GM18502 (cell line): ENCODE measurements around the gene NCOA7.

ENCODE experiments used
- ATAC-seq: cut with Tn5 transposase; IDR thresholded peaks from one replicate; pipeline ENCODE4 v1.9.1; 2021; ENCODE audit warnings: mild to moderate bottlenecking; ENCODE audit not compliant: unreplicated experiment, poor library complexity

The NCOA7 gene, protein sequence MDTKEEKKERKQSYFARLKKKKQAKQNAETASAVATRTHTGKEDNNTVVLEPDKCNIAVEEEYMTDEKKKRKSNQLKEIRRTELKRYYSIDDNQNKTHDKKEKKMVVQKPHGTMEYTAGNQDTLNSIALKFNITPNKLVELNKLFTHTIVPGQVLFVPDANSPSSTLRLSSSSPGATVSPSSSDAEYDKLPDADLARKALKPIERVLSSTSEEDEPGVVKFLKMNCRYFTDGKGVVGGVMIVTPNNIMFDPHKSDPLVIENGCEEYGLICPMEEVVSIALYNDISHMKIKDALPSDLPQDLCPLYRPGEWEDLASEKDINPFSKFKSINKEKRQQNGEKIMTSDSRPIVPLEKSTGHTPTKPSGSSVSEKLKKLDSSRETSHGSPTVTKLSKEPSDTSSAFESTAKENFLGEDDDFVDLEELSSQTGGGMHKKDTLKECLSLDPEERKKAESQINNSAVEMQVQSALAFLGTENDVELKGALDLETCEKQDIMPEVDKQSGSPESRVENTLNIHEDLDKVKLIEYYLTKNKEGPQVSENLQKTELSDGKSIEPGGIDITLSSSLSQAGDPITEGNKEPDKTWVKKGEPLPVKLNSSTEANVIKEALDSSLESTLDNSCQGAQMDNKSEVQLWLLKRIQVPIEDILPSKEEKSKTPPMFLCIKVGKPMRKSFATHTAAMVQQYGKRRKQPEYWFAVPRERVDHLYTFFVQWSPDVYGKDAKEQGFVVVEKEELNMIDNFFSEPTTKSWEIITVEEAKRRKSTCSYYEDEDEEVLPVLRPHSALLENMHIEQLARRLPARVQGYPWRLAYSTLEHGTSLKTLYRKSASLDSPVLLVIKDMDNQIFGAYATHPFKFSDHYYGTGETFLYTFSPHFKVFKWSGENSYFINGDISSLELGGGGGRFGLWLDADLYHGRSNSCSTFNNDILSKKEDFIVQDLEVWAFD

DNA sequence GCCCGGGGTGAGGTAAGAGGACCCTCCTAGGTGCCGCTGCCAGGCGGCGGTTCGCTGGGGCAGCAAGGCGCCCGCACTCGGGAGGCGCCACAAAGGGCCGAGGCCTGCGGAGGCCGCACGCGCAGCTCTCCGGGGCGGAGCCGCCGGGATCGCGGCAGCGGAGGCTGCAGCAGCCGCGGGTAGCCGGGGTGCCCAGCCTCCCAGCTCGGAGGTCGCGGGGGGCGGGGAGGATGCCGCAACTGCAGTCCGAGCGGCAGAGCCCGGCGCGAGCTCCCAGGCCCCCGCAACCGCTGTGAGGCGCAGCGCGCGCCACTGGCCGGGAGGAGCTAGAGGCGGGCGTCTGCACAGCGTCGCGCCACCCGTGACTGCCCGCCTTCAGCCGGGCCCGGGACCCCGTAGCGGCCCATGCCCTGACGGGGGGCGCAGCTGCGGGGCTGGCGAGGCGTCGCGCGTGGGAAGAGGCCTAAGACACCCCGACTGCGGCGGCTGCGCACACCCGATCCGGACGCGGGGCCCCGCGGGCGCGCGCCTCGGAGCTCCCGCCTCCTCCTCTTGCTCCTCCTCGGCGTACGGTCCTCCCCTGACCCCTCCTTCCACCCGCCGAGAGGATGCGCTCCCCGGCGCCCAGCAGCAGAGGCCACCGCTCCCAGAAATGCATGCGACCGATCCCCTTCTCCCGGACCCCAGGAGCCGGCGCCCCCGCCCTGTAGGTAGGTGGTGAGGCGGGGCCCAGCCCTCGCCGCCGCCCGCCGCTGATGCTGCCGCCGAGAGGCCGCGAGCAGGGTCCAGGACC is at the start of gene NCOA7:
Gene NCOA7, plus strand, starts transcription at position 603 of the 793 bp plus-strand sequence. CDS start 24,395 bp downstream, outside the sequence.
- ATAC-seq: peak; percentile 73

DNA sequence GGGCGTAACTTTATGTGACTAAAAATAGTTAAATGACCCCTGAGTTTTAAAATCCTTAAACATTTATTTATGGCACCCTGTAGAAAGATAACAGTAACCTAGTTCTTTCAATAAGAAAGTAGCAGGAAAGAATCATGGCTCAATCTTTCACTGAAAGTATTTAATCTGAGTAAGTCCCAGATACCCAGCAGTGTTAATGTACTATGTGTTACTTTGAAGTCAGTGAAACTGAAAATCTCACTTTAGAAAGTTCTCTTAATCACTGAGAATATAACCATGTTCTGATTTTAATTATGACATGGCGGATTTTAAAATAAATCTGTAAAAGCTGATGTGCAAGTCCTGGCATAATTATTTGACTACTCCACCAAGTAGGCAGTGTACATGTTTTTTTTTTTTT is 49.4 kb upstream of the NCOA7 start:
- ATAC-seq: no peak

DNA sequence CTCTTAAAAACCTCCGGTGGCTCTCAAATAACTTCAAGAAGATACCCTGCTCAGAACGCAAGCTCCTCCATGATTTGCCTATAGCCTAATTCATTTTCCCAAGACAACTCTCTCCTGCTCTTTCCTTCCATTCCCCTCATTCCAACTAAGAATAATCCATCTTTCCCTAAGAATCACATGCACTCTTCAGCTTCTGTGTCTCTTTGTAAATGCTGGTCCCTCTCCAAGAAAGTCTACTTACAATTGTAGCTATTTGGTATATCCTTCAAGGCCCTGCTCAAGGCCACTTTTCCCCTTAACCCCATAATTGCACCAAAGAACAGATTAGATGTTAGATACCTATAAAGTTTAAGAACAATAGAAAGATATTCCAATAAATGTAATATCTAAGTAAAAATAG is 48.7 kb upstream of the NCOA7 start:
- ATAC-seq: no peak

DNA sequence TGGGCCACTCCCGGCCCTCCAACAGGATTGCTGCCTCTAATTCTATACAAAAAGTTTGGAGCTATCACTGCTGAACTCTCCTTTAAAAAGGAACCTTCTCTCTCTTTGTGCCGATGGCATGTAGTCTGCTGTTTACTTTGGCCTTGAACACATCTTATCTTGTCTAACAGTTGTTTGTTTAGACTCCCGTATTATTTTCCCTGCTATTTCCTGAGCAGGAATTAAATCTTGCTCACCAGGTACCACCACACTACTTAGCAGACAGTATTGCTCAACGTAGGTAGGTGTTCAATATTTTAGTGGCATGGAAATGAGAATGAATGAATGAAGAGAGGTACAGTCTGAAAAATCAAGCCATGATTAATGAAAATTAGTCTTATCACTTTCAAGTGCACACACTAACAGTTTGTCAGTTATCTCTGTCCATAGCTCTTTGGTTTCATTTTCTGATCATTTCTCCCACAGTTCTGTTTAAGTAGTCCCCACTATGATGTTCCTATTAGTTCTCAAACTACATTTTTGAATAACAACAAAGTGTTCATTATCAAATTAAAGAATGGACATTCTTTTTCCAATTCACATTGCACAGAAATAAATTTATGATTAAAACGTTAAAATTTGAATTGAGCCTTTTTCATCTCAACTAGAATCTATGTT is 48.2 kb upstream of the NCOA7 start:
- no peak for ATAC-seq

DNA sequence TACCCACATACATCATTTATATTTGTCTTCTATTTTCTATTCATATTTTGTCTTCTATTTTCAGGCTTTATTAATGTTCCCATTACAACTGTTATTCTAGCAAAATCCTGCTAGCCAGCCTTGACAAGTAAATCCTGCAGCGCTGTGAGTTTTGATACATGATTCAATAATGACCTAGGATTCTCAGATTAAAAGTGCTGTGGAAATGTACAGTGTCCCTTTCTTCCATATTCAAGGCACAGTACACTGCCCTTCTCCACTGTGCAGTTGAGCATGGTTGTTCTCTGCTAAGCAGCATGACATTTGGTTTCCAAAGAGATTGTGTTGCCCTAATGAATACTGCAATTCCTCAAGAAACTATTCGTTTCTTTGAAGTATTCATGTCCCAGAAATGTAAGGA is 47.2 kb upstream of the NCOA7 start:
- no peak for ATAC-seq

DNA sequence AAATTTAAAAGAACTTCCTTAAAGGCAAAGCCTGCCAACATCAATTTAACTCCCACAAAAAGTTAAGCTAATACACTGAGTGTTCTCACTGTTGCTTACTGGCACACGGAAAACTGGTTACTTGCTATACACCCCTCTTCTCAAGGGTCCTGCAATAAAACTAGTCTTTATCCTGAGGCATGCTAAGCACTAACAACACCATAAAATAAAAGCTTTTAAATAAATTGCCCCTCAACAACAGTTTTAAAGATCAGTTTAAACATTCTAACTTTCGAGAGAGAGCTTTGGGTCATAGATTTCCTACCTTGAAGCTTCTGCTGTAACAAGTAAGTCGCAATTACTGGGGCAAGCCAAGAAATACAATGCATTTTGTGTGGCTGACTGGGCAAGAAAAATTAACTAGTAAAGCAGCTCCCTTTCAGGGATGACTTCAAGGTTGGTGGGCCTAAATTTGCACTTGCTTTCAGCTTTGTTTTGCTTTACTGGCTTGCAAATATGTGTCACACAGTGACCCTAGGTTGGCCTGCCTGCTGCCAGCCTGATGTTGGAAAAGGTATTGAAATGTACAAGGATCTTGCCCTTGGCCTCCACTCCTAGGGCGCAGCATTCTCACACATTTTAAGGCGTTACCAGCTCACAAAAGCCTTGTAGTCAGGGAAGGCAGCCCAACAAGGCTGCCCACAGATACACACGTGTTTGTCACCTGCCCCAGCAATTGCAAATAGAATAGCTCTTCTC is 45.3 kb upstream of the NCOA7 start:
- ATAC-seq: no peak

DNA sequence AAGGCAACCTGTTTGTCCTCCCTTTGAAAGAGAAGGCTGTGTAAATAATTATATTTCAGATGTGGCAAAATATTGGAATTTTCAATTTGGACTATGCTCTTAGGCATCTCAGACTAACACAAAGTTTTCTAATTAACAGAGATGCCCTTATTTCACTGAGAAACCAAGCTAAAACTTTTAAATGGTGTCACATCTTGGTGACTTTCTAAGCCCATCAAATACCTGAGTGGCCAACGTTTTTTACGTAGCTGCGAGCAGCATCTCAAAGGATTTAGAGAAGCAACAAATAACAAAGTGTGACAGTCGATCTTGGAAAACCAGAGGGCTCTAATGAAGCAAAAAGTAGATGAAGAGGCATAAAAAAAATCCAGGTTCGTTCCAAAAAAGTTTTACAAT is 44.7 kb upstream of the NCOA7 start:
- no peak for ATAC-seq

DNA sequence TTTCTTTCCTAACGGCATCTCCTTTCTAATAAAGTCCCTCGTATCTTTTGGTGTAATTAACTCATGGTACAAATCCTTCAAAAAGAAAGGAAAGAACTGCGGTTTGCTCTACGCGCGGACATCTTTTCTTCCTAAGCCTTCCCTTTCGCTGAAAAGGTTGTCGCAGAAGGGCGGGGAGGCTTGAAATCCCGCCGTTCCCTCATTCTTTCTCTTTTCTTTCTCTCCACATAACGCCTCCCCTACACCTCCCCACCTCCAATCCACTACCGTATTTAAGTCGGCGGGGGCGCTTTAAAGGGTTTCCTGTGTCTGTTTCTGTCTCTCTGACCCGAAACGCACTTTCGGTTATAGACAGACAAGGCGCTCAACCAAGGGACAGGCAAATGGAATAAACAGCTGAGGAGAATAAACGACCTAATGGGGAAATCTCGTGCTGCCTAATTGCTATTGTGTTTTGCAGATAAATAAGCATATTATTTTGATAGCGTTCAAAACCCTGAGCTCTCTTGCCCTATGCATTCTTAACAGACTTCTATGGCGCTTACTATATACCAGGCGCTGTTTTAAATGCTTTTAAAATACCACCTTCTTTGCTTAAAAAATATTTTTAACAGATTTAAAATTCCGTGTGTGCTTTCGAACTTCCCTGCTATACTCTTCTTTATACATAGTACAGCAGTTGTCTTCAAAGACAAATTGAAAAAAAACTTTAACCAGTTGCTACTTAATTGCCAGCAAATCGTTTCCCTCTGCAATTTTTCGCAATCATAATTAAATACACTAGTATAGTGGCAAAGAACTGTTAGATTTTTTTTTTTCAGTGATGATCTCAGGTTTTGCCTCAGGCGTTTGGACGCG is 43.8 kb upstream of the NCOA7 start:
- ATAC-seq: peak; percentile 59

DNA sequence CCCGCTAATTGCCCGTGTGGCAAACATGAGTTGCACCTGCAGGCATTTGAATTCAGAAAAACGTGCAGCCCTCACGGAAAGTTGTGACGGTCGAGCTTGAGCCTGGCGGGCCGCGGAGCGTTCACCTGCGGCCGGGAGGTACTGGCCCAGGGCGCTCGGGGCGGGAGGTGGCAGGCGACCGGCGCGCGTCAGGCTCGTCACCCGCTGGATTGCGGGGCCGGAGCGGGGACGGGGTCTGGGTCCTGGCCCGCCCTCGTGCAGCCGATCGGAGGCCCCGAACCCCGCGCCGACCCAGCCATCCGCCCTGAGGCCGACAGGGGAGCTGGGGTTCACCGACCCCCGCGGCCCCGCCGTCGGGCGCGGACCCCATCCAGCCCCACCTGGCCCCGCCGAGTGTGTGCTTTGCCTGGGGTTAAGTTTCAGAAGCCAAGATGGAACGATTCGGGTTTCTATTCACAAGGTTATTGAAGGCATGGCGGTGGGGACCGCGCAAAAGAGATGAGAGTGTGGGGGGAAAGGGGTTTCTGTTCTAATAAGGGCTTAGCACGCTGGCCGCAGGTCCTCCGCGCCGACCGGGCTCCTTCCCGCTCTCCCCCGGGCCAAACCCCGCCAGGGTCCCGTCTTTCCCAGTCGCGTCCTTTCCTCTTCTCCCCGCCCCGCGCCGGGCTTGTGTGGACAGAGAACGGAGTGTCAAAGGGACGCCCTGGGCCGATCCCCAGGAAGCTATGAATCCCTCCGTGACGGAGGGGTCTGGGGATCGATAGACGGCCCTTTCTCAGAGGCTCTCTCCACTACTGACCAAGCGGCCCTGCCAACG is 43.0 kb upstream of the NCOA7 start:
- ATAC-seq: no peak

DNA sequence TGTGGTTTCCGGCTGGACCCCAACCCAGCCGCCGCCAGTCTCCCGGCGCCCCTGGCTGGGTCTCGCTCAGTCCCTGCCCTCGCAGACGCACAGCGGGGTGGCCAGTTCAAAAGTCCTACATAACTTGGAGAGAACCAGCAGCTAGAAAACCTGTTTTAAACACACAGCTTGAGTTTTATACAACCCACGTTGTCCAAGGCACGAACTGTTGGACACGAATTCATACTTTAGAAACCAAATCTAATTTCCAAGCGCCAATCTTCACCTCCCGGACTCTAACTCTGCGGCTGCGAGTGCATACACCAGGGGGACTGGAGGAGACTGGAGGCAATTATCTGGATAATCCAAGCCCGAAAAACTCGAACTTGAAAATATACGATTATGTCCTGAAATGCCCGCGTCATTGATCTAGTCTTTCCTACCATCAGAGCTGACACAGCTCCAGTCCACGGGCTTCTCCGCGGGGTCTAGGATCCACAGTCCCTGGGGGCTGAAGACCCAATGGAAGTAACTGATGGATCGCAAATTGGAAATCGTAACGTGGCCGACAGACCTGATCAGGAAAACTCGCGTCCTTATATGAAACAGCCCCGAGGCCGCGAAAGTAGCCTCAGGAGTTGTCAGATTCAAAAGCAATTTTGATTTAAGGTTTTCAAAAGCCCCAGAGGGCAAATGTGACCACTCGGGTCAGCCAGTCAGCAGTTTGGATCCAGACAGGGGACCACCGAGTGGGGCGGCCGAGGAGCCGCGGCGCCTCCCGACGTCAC is 42.2 kb upstream of the NCOA7 start:
- ATAC-seq: no peak

DNA sequence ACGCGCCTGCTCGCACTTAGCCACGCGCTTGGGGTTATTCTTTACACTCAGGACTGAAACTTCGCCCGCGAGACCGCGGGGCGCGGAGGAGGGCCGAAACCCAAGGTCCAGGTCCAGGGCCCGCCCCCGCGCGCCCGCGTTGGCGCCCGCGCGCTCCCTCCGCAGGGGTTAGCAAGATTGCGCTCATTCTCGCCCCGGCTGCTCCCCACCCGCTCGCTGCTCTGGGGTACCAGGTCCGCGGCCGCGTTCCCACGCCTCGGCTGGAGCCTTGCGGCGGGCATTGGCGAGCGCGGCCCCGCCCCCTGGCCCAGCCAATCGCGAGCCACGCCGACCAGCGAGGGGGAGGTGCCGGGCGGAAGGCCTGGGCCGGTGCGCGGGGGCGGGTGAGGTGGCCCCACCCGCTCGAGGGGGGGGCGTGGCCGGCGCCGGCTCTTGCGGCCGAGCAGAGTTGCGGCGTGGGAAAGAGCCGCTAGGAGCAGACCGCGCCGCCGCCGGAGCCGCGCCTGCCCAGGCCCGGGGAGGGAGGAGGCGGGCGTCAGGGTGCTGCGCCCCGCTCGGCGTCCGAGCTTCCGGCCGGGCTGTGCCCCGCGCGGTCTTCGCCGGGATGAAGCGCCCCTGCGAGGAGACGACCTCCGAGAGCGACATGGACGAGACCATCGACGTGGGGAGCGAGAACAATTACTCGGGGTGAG is 41.4 kb upstream of the NCOA7 start, which contains the start of gene HEY2:
Gene HEY2, plus strand, starts transcription at position 460 of the 692 bp plus-strand sequence. Its CDS starts 145 bp downstream, at position 605.
- ATAC-seq: peak; percentile 89

DNA sequence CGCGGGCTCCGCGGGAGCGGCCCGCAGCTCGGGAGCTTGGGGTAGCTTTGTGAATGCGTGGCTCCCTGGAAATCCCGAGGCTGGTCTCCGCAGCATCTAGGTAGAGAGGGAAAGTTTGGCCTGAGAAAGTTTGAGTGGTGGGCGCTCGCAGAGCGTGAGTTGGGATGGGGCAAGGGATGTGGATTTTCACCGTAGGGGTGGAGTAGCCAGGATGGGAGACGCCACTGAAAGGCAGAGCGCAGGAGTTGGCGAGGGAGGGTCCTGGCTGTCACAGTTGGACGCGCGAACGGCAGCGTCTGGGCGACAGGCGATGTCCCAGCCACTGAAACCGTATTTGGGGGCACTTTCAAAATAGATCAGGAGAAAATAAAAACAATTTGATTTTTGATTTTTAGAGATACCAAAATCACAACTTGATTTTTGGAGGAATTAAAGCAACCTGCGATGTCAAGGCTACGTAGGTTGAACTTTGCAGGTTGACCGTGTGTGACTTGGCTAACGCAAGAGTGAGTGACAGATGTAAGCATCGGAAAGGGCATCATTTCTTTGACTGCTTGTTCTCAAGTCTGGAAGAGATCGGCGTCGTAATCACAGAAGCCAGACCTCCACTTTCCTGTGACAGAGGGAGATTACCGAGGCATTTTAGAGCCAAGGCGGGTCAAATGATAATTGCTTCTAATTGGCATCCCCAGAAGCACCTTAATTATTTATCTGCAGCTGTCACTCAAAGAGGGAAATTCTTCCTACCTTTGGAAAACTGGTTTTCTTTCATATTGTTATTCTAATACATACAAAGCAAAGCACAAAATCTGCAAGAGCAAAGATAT is 40.7 kb upstream of the NCOA7 start:
- no peak for ATAC-seq

DNA sequence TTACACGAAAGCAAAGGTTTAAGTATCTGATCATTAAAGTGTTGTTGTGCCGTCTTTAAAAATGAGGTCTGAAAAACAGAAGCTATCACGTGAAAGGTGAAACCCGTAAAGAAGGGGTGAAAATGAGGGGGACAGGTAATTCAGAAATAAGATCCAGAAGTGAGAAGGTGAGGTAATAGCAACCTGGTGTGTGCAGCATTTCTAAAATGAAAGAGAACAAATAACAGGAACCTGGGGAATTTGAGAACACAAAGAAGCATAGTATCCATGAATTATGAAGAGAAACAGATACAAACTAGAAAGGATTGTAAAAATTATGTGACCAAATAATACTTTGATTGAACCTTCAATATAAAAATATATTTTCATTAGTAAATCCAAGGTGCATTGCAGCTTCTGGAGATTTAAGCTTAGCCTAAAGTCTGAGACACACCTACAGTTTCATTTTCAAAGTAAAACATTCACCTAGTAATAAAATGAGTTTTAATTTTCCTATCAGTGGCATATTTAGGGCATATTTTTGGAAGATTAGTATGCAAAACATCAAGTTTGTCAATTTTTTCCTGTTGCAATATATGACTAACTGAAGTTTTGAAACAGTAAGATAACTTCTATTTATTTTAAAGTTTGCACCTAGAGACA is 39.9 kb upstream of the NCOA7 start:
- no peak for ATAC-seq

DNA sequence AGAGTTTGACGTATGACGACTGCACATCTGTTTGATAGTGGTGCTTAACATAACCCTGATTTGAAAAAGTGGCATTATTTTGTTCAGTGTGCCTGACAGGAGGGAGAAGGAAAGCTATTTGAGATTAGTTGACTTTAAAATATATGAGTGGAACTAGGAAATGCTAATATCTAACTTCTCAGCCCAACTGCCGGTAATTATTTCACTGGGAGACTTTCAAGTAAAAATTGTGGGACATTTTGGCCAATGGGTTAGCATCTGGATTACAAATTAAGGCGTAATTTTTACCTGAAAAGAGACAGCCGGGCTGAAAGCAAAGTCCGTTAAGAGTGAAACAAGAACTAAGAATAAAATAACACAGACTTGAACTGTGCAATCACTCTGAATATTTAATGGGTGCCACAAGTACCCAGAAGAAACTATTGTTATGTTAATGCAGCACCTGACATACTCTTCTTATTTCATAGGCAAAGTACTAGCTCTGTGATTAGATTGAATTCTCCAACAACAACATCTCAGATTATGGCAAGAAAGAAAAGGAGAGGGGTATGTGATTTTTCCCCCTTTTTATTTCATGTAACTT is 39.3 kb upstream of the NCOA7 start:
- no peak for ATAC-seq
